Thyroid gland (tissue), 4 donors: ENCODE results near the gene ANKRD9. TPM values are rescaled to one million over a fixed set of nuclear protein-coding genes. Genes with fewer than 3 reads are reported as not detected.

Experiments
- DNase-seq, 2 donors: peaks; one replicate each; pipeline ENCODE4 v3.0.0-alpha.2; 2019
- H3K27ac ChIP-seq, 3 donors: fragments of 200-600 bp; sonication (generic); 1 replicate in 2 of 3; 2 replicates in 1 of 3; pipeline ENCODE4 v1.5.1; 2016 to 2019; ENCODE audit warnings: mild to moderate bottlenecking in 1 of 3, moderate library complexity in 1 of 3
- H3K27me3 ChIP-seq: fragments of 200-600 bp; sonication (generic); one replicate; pipeline ENCODE4 v1.5.1; 2019
- H3K36me3 ChIP-seq, 2 donors: fragments of 200-600 bp; sonication (generic); one replicate each; pipeline ENCODE4 v1.5.1; 2016 to 2019
- H3K4me1 ChIP-seq, 2 donors: fragments of 200-600 bp; sonication (generic); one replicate each; pipeline ENCODE4 v1.5.1; 2017 to 2019
- H3K4me3 ChIP-seq, 3 donors: fragments of 200-600 bp; sonication (generic); replicated peaks in 1 of 3; 1 replicate in 2 of 3; 2 replicates in 1 of 3; pipeline ENCODE4 v1.5.1; 2016; ENCODE audit warnings: mild to moderate bottlenecking in 1 of 3
- H3K9me3 ChIP-seq: fragments of 200-600 bp; sonication (generic); one replicate; pipeline ENCODE4 v1.5.1; 2017
- CTCF ChIP-seq, 6 experiments: fragments of 200-600 bp in 3 of 6; fragments of 450-650 bp in 3 of 6; sonication (generic) in 3 of 6; IDR thresholded peaks; one replicate each; pipeline ENCODE4 v1.5.1; 2016 to 2019; ENCODE audit warnings: antibody characterized with exemption in 6 of 6, mild to moderate bottlenecking in 2 of 6, inconsistent platforms in 1 of 6, moderate library complexity in 1 of 6
- POLR2A ChIP-seq, 2 donors: fragments of 450-650 bp; IDR thresholded peaks; one replicate each; pipeline ENCODE4 v1.6.1; 2017; ENCODE audit warnings: antibody characterized with exemption in 2 of 2, mild to moderate bottlenecking in 2 of 2, moderate library complexity in 1 of 2
- WGBS, 2 donors: methylation state at CpG; one replicate each; pipeline ENCODE4 v1.1.5; 2017; 5-methylcytosine and 5-hydroxymethylcytosine counted together
- intact Hi-C: fragments of 100-400 bp; cut with DNase I; formaldehyde crosslinking; loops from one replicate; pipeline ENCODE4 v1.15.1; 2023
- total RNA-seq, 4 donors: library from RNA; depleted of rRNA; stranded (reverse); fragments of >200 nt; gene quantifications; one replicate each; pipeline ENCODE4 v1.2.3, GENCODE V29; 2016

The ANKRD9 gene
- total RNA-seq, 4 donors from 2014 or later: 36.4 to 62.8 (median 55.0) TPM

DNA sequence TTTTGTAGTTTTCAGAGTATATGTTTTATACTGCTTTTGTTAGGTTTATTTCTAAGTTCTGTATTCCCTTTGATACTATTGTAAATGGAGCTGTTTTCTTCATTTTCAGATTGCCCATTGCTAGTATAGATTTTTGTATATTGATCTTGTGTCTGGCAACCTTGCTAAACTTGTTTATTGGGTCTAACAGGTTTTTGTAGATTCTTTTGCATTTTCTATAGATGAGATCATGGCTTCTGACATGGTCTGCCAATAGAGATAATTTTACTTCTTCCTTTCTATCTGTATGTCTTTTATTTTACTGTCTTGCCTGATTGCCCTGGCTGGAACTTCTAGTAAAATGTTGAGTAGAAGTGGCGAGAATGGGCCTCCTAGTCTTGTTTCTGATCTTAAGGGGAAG is 40.3 kb downstream of the ANKRD9 start:
- WGBS, 2 donors: 98 to 100% methylated on average over 1 of the region's 1 CpG
- H3K27me3 ChIP-seq: no peaks in the 10 kb centered on the region
- H3K27ac ChIP-seq: no peak overlapping the region
- no peak for DNase-seq
- H3K9me3 ChIP-seq: no peaks in the 10 kb centered on the region
- peaks cover 11 to 15% of the 10 kb centered on the region in 2 donors for H3K4me1 ChIP-seq
- TF ChIP-seq CTCF (IDR thresholded peaks at IDR 0.05) (no peak), POLR2A (IDR thresholded peaks at IDR 0.05) (no peak)
- H3K4me3 ChIP-seq: no peak overlapping the region
- intact Hi-C loops: no loop called here
- peaks cover 0 to 19% of the 10 kb centered on the region in 2 donors for H3K36me3 ChIP-seq

DNA sequence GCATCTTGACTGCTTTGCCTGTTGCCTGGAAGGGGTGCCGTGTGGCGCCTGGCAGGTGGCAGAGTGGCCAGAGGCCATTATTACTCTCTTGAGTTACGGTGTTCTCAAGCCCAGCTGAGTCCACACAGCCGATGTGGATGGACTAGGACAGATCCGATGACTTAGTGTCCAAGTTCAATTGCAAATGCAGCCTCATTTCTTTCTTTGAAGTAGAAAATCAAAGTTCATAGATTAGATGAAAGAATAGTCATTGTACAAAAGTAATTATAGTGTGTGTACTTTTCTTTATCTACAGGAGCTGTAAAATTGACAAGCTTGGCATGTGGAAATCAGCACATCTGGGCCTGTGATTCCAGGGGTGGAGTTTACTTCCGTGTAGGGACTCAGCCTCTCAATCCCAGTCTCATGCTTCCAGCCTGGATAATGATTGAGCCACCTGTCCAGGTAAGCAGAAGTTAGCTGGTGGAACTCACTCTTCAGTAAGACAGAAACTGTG is 44.7 kb downstream of the ANKRD9 start:
- DNase-seq: no peak
- no peaks in the 10 kb centered on the region for H3K4me1 ChIP-seq
- no peaks in the 10 kb centered on the region for H3K9me3 ChIP-seq
- TF ChIP-seq POLR2A (IDR thresholded peaks at IDR 0.05): no peak
- TF ChIP-seq CTCF (IDR thresholded peaks at IDR 0.05): no peak
- WGBS, 2 donors: 93 to 96% methylated on average over 6 of the region's 6 CpGs
- no peaks in the 10 kb centered on the region for H3K27me3 ChIP-seq
- peaks cover 0 to 19% of the 10 kb centered on the region in 2 donors for H3K36me3 ChIP-seq
- no peak overlapping the region for H3K4me3 ChIP-seq
- H3K27ac ChIP-seq: no peak overlapping the region
- intact Hi-C loops: no loop called here

DNA sequence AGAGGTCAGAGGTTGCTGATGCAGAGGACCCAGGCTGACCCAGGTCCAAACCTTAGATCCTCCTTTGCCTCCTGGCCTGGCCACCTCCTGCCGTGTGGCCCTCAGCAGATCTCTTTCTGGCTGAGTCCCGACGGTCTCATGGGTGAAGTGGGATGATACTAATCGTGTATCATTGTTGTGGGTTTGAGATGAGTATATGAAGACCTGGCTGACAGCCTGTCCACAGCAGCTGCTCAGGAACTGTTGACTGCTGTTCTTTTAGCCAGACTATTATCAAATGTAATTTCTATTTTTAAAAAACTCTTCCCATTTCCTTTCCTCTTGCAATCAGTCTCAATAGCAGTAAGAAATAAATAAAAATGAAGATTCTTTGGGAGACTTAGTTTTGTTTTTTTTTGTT is 45.6 kb downstream of the ANKRD9 start:
- Histone ChIP-seq H3K9me3 (no peaks in the 10 kb centered on the region), H3K27ac (no peak overlapping the region), H3K4me3 (no peak overlapping the region), H3K27me3 (no peaks in the 10 kb centered on the region), H3K36me3 (peaks cover 0 to 19% of the 10 kb centered on the region in 2 donors), H3K4me1 (no peaks in the 10 kb centered on the region)
- WGBS, 2 donors: 93 to 94% methylated on average over 4 of the region's 4 CpGs
- intact Hi-C loops: no loop called here
- TF ChIP-seq POLR2A (IDR thresholded peaks at IDR 0.05) (no peak), CTCF (IDR thresholded peaks at IDR 0.05) (no peak)
- DNase-seq: no peak

GRCh38 chr14:102462391-102462790 is 47.2 kb downstream of the ANKRD9 start:
- TF ChIP-seq CTCF (IDR thresholded peaks at IDR 0.05) (no peak), POLR2A (IDR thresholded peaks at IDR 0.05) (no peak)
- Histone ChIP-seq H3K4me3 (no peak overlapping the region), H3K4me1 (no peaks in the 10 kb centered on the region), H3K9me3 (no peaks in the 10 kb centered on the region), H3K27ac (no peak overlapping the region), H3K36me3 (peaks cover 0 to 19% of the 10 kb centered on the region in 2 donors), H3K27me3 (no peaks in the 10 kb centered on the region)
- intact Hi-C loops: no loop called here
- 88 to 90% methylated on average over 4 of the region's 4 CpGs for WGBS, 2 donors
- DNase-seq: no peak

DNA sequence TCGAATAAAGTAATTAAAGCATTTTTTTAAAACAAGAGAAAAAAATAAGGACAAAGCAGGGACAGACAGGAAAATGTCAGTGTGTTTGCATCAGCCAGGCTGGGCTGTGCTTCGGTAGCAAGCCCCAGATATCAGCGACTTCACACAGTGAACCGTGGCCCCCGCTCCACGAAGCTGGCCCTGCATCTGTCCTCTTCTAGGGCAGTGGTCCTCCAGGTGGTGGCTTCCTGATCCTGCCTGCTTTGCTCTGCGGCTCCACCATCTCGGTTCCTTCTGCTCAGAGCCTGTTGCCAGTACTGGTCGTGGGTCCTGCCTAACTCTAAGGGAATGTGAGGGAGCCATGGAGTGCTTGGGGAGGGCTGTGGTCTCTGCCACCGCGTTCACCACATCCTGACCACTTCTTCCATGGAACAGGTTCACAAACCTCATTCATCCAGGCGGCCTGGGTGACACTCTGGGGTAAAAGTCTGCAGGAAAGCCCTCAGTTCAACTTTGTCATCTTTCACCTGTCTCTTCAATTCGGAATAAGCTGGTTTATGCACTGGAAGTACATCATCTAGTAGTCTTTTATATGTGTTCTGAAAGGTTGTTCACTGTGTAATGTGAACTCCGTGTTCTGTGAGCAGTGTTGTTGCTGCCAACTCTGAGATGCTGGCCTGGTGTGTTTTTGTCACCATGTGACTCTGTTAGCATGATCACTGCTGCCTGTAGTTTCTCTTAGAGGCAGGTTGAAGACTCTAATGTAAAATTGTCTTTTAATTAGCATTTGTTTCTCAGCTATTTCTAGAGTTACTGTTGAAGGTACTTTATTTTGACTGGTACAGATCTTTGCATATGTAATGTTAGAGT is 47.9 kb downstream of the ANKRD9 start:
- Histone ChIP-seq H3K36me3 (peaks cover 0 to 19% of the 10 kb centered on the region in 2 donors), H3K27me3 (no peaks in the 10 kb centered on the region), H3K27ac (no peak overlapping the region), H3K4me1 (no peaks in the 10 kb centered on the region), H3K9me3 (no peaks in the 10 kb centered on the region), H3K4me3 (no peak overlapping the region)
- 81 to 86% methylated on average over 14 of the region's 14 CpGs for WGBS, 2 donors
- no peak for DNase-seq
- intact Hi-C loops: no loop called here
- TF ChIP-seq POLR2A (IDR thresholded peaks at IDR 0.05): no peak
- TF ChIP-seq CTCF (IDR thresholded peaks at IDR 0.05): no peak
